ENCODE data around the gene MLC1. TPM values are rescaled to one million over a fixed set of nuclear protein-coding genes. Genes with fewer than 3 reads are reported as not detected.

MLC1 gene
- total RNA-seq, 1 donor from 2014 or later = not detected

DNA sequence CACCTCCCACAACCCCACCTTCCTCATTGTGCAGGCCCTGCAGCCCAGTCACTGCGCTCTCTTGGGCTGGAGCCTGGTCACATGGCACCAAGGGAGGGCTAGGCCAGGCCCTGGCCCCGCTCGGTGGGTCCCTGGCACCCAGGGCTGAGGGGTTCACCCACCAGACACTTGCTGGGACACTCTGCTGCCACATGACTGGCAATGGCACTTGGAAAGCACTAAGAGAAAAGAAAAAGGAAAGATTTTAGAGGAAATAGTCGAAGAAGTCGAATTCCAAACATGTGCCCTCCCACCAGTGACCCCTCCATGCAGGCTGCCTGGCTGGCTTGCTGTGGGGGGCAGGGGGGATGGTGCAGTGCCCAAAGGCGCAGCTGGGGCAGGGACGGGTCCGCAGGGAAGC is 14.9 kb downstream of the MLC1 start:
- peaks cover 3% of the 10 kb centered on the region for H3K27me3 ChIP-seq (ENCODE audit: control insufficient read depth, insufficient read depth, low read length)
- H3K4me3 ChIP-seq (ENCODE audit: low read depth, low read length) = no peak overlapping the region
- no peaks in the 10 kb centered on the region for H3K36me3 ChIP-seq (ENCODE audit: control insufficient read depth, insufficient read depth, low read length)
- TF ChIP-seq CTCF (IDR thresholded peaks at IDR 0.05; ENCODE audit: insufficient read depth, low read length, poor library complexity, severe bottlenecking) = no peak
- no peak for DNase-seq (ENCODE audit: low read depth)

- Histone ChIP-seq H3K27me3 (ENCODE audit: control insufficient read depth, insufficient read depth, low read length) (peaks cover 7% of the 10 kb centered on the region), H3K4me3 (ENCODE audit: low read depth, low read length) (no peak overlapping the region), H3K36me3 (ENCODE audit: control insufficient read depth, insufficient read depth, low read length) (no peaks in the 10 kb centered on the region)
- no peak for TF ChIP-seq CTCF (IDR thresholded peaks at IDR 0.05; ENCODE audit: insufficient read depth, low read length, poor library complexity, severe bottlenecking)
- DNase-seq (ENCODE audit: low read depth) = no peak
These were observed 17.1 kb downstream of the MLC1 start for GRCh38 chr22:50068096-50068495.

GRCh38 chr22:50067244-50067643 is 18.0 kb downstream of the MLC1 start:
- no peaks in the 10 kb centered on the region for H3K36me3 ChIP-seq (ENCODE audit: control insufficient read depth, insufficient read depth, low read length)
- no peak for TF ChIP-seq CTCF (IDR thresholded peaks at IDR 0.05; ENCODE audit: insufficient read depth, low read length, poor library complexity, severe bottlenecking)
- no peak overlapping the region for H3K4me3 ChIP-seq (ENCODE audit: low read depth, low read length)
- peaks cover 13% of the 10 kb centered on the region for H3K27me3 ChIP-seq (ENCODE audit: control insufficient read depth, insufficient read depth, low read length)
- no peak for DNase-seq (ENCODE audit: low read depth)

GRCh38 chr22:50064453-50064852 is 20.8 kb downstream of the MLC1 start:
- Histone ChIP-seq H3K36me3 (ENCODE audit: control insufficient read depth, insufficient read depth, low read length) (no peaks in the 10 kb centered on the region), H3K4me3 (ENCODE audit: low read depth, low read length) (no peak overlapping the region), H3K27me3 (ENCODE audit: control insufficient read depth, insufficient read depth, low read length) (peaks cover 36% of the 10 kb centered on the region)
- DNase-seq (ENCODE audit: low read depth) = no peak
- TF ChIP-seq CTCF (IDR thresholded peaks at IDR 0.05; ENCODE audit: insufficient read depth, low read length, poor library complexity, severe bottlenecking) = no peak

- Histone ChIP-seq H3K36me3 (ENCODE audit: control insufficient read depth, insufficient read depth, low read length) (no peaks in the 10 kb centered on the region), H3K27me3 (ENCODE audit: control insufficient read depth, insufficient read depth, low read length) (peaks cover 42% of the 10 kb centered on the region), H3K4me3 (ENCODE audit: low read depth, low read length) (no peak overlapping the region)
- no peak for DNase-seq (ENCODE audit: low read depth)
- TF ChIP-seq CTCF (IDR thresholded peaks at IDR 0.05; ENCODE audit: insufficient read depth, low read length, poor library complexity, severe bottlenecking) = no peak
These were observed 21.4 kb downstream of the MLC1 start for GRCh38 chr22:50063589-50064393.

Data from kidney epithelial cell (primary cell).